ENCODE measurements around the gene LETM1.
A peak's percentile ranks its signal among the peaks of the same experiment; 100 is the strongest.

Gene LETM1

GRCh38 chr4:1799387-1800375 lies 56.3 kb downstream of the LETM1 start:
- no peaks in the 10 kb centered on the region for H3K9me3 ChIP-seq (ENCODE audit: control insufficient read depth, low read length)
- H3K27me3 ChIP-seq (ENCODE audit: control insufficient read depth, insufficient read depth, low read length), result peaks cover 19% of the 10 kb centered on the region
- no peak overlapping the region for H3K4me3 ChIP-seq (ENCODE audit: low read length)
- H3K9ac ChIP-seq (ENCODE audit: low read length), result no peak overlapping the region
- H3K4me1 ChIP-seq (ENCODE audit: control insufficient read depth, insufficient read depth, low read length), result peaks cover 16% of the 10 kb centered on the region
- H3K36me3 ChIP-seq (ENCODE audit: control insufficient read depth, insufficient read depth, low read length), result no peaks in the 10 kb centered on the region

DNA sequence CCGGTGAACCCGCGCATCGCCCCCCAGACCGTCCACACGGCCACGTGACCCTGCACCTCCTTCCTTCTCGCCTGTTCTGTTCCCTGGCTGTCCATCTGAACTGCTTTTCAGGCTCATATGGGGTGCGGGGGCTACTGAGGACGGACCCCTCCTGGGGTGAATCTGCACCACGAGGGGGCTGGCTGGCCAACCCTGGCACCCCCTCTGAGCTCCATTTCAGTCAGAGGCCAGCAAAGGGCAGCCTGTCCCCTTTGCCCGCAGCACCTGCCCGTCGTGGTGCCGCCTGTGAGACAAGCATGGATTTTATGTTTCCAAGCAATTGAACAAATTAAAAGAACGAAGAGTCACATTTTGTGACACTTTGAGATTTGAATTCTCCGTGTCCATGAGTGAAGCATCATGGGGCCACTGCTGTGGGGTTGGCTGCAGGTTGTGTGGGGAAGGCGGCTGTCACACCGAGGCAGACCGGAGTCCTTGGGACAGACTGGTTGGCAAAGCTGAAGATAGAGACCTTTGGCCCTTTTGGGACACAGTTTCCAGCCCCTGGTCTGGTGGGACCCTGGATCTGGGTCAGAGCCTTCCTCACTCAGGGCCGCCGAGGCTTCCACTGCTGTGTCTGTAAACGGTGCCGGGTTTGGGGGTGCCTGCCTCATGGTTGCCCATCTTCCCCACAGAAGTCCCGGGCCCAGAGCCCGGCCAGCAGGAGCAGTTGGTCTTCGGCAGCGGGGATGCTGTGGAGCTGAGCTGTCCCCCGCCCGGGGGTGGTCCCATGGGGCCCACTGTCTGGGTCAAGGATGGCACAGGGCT lies 57.2 kb downstream of the LETM1 start:
- Histone ChIP-seq H3K4me1 (ENCODE audit: control insufficient read depth, insufficient read depth, low read length) (peaks cover 16% of the 10 kb centered on the region), H3K27me3 (ENCODE audit: control insufficient read depth, insufficient read depth, low read length) (peaks cover 26% of the 10 kb centered on the region), H3K36me3 (ENCODE audit: control insufficient read depth, insufficient read depth, low read length) (no peaks in the 10 kb centered on the region), H3K9ac (ENCODE audit: low read length) (no peak overlapping the region), H3K9me3 (ENCODE audit: control insufficient read depth, low read length) (no peaks in the 10 kb centered on the region), H3K4me3 (ENCODE audit: low read length) (no peak overlapping the region)

- no peak overlapping the region for H3K9ac ChIP-seq (ENCODE audit: low read length)
- H3K27me3 ChIP-seq (ENCODE audit: control insufficient read depth, insufficient read depth, low read length), result peaks cover 26% of the 10 kb centered on the region
- no peaks in the 10 kb centered on the region for H3K9me3 ChIP-seq (ENCODE audit: control insufficient read depth, low read length)
- H3K36me3 ChIP-seq (ENCODE audit: control insufficient read depth, insufficient read depth, low read length), result no peaks in the 10 kb centered on the region
- peaks cover 16% of the 10 kb centered on the region for H3K4me1 ChIP-seq (ENCODE audit: control insufficient read depth, insufficient read depth, low read length)
- no peak overlapping the region for H3K4me3 ChIP-seq (ENCODE audit: low read length)
Measured at GRCh38 chr4:1797861-1798579, 57.9 kb downstream of the LETM1 start.

- H3K4me3 ChIP-seq (ENCODE audit: low read length), result no peak overlapping the region
Measured at GRCh38 chr4:1797298-1797860, 58.6 kb downstream of the LETM1 start.

DNA sequence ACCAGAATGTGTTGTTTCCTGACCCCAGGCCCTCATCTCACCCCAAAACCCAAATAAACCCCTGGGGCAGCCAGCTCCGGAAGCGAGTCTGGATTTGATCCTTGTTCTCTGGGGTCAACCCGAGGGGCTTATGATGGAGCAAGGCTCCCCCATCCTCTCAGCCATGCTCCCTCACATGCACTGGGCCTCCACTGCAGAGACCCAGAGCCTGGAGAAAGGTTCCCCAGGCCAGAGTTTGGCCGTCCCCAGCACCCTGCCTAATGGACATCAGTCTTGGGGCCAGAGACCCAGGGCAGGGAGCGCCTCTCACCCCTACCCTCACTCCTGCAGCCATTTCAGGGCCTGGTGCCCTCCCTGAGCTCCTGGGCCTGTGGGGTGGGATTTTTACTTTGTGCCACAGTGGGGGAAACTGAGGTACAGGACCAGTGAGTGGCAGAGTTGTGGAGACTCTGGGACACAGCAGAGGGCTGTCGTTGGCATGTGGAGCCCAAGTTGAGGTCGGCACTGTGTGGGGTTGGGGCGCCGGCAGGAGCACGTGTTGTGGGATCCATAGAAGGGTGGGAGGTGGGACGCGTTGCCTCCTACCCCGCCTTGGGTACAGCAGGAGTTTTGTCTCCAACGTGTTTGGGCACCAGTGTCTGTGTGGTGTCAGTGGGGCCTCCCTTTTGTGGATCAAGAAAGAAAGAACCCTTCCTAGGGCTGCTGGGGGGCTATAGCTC lies 59.3 kb downstream of the LETM1 start:
- Histone ChIP-seq H3K36me3 (ENCODE audit: control insufficient read depth, insufficient read depth, low read length) (no peaks in the 10 kb centered on the region), H3K4me3 (ENCODE audit: low read length) (no peak overlapping the region), H3K9me3 (ENCODE audit: control insufficient read depth, low read length) (no peaks in the 10 kb centered on the region), H3K4me1 (ENCODE audit: control insufficient read depth, insufficient read depth, low read length) (peaks cover 16% of the 10 kb centered on the region), H3K9ac (ENCODE audit: low read length) (peak overlapping the region; percentile 63), H3K27me3 (ENCODE audit: control insufficient read depth, insufficient read depth, low read length) (peaks cover 30% of the 10 kb centered on the region)

More at GRCh38 chr4:1797298-1797860, 58.6 kb downstream of the LETM1 start:
- Histone ChIP-seq H3K9me3 (ENCODE audit: control insufficient read depth, low read length) (no peaks in the 10 kb centered on the region), H3K4me1 (ENCODE audit: control insufficient read depth, insufficient read depth, low read length) (peaks cover 16% of the 10 kb centered on the region), H3K36me3 (ENCODE audit: control insufficient read depth, insufficient read depth, low read length) (no peaks in the 10 kb centered on the region), H3K27me3 (ENCODE audit: control insufficient read depth, insufficient read depth, low read length) (peaks cover 30% of the 10 kb centered on the region), H3K9ac (ENCODE audit: low read length) (no peak overlapping the region)

DNA sequence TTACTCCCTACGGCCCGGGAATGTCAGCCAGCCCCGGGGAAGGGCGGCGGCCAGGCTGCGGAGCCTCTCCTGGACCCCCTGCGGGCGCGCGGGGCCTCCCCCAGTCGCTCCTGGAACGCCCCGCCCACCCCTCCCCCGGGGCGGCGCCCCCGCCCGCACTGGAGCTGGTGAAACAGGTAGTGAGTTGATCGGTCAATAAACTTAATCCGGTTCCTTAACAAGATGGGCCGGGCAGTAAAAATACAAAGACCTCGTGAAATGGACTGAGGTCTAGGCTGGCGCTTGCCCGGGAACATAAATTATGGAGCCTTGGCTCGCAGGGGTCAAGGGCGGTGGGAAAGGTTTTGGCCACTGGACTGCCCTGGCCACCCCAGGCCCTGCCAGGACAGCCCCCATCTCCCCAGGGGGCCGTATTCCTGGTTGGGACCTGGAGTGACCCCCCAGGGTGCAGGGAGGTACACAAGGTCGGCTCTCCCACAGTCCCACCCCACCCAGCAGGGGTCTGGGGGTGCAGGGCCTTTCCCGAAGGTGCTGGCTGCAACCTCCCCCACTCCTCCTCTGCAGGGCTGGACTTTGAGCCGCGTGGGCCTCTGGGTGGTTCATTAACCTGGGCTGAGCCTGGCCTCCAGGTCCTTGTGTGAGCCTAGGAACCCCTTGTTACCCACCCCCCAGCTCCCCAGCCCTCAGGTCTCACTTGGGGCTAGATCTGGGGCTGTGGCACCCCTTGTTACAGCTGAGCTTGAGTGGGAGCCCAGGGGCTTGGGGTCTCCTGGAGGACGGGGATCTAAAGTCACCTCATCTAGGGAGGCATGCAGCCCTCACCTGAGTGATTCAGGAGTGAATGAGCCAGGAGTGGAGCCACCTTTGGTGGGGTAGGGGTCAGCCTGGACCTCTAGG lies 60.4 kb downstream of the LETM1 start:
- Histone ChIP-seq H3K36me3 (ENCODE audit: control insufficient read depth, insufficient read depth, low read length) (no peaks in the 10 kb centered on the region), H3K27me3 (ENCODE audit: control insufficient read depth, insufficient read depth, low read length) (peaks cover 30% of the 10 kb centered on the region), H3K4me1 (ENCODE audit: control insufficient read depth, insufficient read depth, low read length) (peaks cover 16% of the 10 kb centered on the region), H3K4me3 (ENCODE audit: low read length) (no peak overlapping the region), H3K9me3 (ENCODE audit: control insufficient read depth, low read length) (no peaks in the 10 kb centered on the region), H3K9ac (ENCODE audit: low read length) (peak overlapping the region; percentile 63)

- Histone ChIP-seq H3K9ac (ENCODE audit: low read length) (peak overlapping the region; percentile 50), H3K9me3 (ENCODE audit: control insufficient read depth, low read length) (no peaks in the 10 kb centered on the region), H3K4me3 (ENCODE audit: low read length) (no peak overlapping the region), H3K4me1 (ENCODE audit: control insufficient read depth, insufficient read depth, low read length) (peaks cover 16% of the 10 kb centered on the region), H3K27me3 (ENCODE audit: control insufficient read depth, insufficient read depth, low read length) (peaks cover 30% of the 10 kb centered on the region), H3K36me3 (ENCODE audit: control insufficient read depth, insufficient read depth, low read length) (no peaks in the 10 kb centered on the region)
Measured at GRCh38 chr4:1794809-1795298, 61.1 kb downstream of the LETM1 start.

DNA sequence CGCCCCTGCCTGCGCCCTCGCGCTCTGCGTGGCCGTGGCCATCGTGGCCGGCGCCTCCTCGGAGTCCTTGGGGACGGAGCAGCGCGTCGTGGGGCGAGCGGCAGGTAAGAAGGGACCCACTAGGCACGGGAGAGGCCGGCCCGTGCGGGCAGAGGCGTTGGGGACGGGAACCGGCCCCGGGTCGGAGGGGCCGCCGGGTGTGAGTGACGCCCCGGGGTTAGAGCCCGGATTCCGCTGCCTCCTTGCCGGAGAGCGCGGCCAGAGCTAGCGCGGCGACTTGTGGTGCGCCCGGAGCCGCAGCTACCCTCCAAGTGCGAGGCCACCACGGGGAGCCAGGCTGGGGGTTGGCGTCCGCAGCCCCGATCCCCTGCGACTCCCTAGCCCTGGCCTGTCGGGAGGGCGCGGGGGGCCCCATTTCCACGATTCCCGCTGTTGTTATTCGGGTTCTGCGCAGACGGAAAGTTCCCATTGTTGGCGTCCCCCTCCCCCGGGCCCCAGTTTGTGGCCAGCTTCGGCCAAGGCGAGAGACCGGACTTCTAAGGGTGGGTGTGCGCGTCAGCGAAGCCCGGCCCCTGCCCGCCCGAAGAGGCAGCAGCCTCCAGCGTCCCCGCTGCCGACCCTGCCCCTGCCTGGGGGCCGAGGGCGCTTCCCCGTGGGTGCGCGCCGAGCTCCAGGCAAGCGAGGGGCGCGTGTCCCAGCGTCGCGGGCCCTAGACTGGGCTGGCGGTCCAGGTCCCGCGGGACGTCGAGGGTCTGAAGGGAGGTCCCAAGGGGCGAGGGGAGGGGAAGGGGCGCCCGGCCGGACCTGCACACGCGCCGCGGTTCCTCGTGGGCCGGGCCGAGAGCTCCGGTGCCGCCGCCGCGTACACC lies 61.8 kb downstream of the LETM1 start:
- Histone ChIP-seq H3K4me3 (ENCODE audit: low read length) (no peak overlapping the region), H3K9ac (ENCODE audit: low read length) (peak overlapping the region; percentile 50), H3K9me3 (ENCODE audit: control insufficient read depth, low read length) (no peaks in the 10 kb centered on the region), H3K36me3 (ENCODE audit: control insufficient read depth, insufficient read depth, low read length) (no peaks in the 10 kb centered on the region), H3K4me1 (ENCODE audit: control insufficient read depth, insufficient read depth, low read length) (peaks cover 16% of the 10 kb centered on the region), H3K27me3 (ENCODE audit: control insufficient read depth, insufficient read depth, low read length) (peaks cover 30% of the 10 kb centered on the region)

- H3K4me3 ChIP-seq (ENCODE audit: low read length), result no peak overlapping the region
- H3K9ac ChIP-seq (ENCODE audit: low read length), result no peak overlapping the region
- H3K4me1 ChIP-seq (ENCODE audit: control insufficient read depth, insufficient read depth, low read length), result peaks cover 16% of the 10 kb centered on the region
- H3K36me3 ChIP-seq (ENCODE audit: control insufficient read depth, insufficient read depth, low read length), result no peaks in the 10 kb centered on the region
- H3K9me3 ChIP-seq (ENCODE audit: control insufficient read depth, low read length), result no peaks in the 10 kb centered on the region
- peaks cover 30% of the 10 kb centered on the region for H3K27me3 ChIP-seq (ENCODE audit: control insufficient read depth, insufficient read depth, low read length)
Measured at GRCh38 chr4:1793496-1793840, 62.5 kb downstream of the LETM1 start.
